HEK293T (cell line): ENCODE results near the gene SH3GL2.

Source experiments
- CTCF ChIA-PET: fragments of 350-600 bp; formaldehyde crosslinking; extraction: SDS; loops from one replicate; lab custom pipeline; 2021; ENCODE audit warnings: antibody characterized with exemption, inconsistent platforms; lab: Yijun Ruan, JAX
- POLR2A ChIA-PET: fragments of 350-600 bp; formaldehyde crosslinking; extraction: SDS; loops from one replicate; lab custom pipeline; 2020; ENCODE audit warnings: antibody characterized with exemption, inconsistent platforms; lab: Yijun Ruan, JAX
- DNase-seq: peaks from one replicate; pipeline ENCODE4 v3.0.0; 2012; ENCODE audit warnings: mixed read lengths; ENCODE audit errors: extremely low spot score
- ARNT ChIP-seq: fragments of 450-650 bp; IDR thresholded peaks from 2 replicates; pipeline ENCODE4 v1.6.1; 2017; ENCODE audit warnings: mild to moderate bottlenecking
- BHLHE40 ChIP-seq: fragments of 450-650 bp; IDR thresholded peaks from 2 replicates; pipeline ENCODE4 v1.6.1; 2016; ENCODE audit warnings: mild to moderate bottlenecking, moderate library complexity, borderline replicate concordance
- CTBP1 ChIP-seq: fragments of 450-650 bp; IDR thresholded peaks from 2 replicates; pipeline ENCODE4 v1.6.1; 2016; ENCODE audit warnings: borderline replicate concordance
- ELF4 ChIP-seq: fragments of 450-650 bp; IDR thresholded peaks from 2 replicates; pipeline ENCODE4 v1.6.1; 2017; ENCODE audit warnings: antibody characterized with exemption
- FOXA1 ChIP-seq: fragments of 450-650 bp; IDR thresholded peaks from 2 replicates; pipeline ENCODE4 v1.6.1; 2016; ENCODE audit warnings: mild to moderate bottlenecking
- FOXK2 ChIP-seq: fragments of 450-650 bp; IDR thresholded peaks from 2 replicates; pipeline ENCODE4 v1.6.1; 2016; ENCODE audit warnings: mild to moderate bottlenecking
- FOXM1 ChIP-seq: fragments of 450-650 bp; IDR thresholded peaks from 2 replicates; pipeline ENCODE4 v1.6.1; 2017; ENCODE audit warnings: mild to moderate bottlenecking, borderline replicate concordance
- HDGF ChIP-seq: fragments of 450-650 bp; IDR thresholded peaks from 2 replicates; pipeline ENCODE4 v1.6.1; 2017; ENCODE audit warnings: antibody characterized with exemption, borderline replicate concordance
- L3MBTL2 ChIP-seq: fragments of 450-650 bp; conservative IDR thresholded peaks from 2 replicates; pipeline ENCODE4 v1.6.1; 2016; ENCODE audit warnings: mild to moderate bottlenecking
- LEF1 ChIP-seq: fragments of 450-650 bp; IDR thresholded peaks from 2 replicates; pipeline ENCODE4 v1.6.1; 2017; ENCODE audit warnings: mild to moderate bottlenecking, borderline replicate concordance
- NFRKB ChIP-seq: fragments of 450-650 bp; IDR thresholded peaks from 2 replicates; pipeline ENCODE4 v1.6.1; 2016; ENCODE audit warnings: mild to moderate bottlenecking, moderate library complexity
- SP1 ChIP-seq: fragments of 450-650 bp; IDR thresholded peaks from 2 replicates; pipeline ENCODE4 v1.6.1; 2017
- SUZ12 ChIP-seq: fragments of 450-650 bp; IDR thresholded peaks from 2 replicates; pipeline ENCODE4 v1.6.1; 2016; ENCODE audit warnings: mild to moderate bottlenecking
- TARDBP ChIP-seq: fragments of 450-650 bp; IDR thresholded peaks from 2 replicates; pipeline ENCODE4 v1.6.1; 2016
- ZNF384 ChIP-seq: fragments of 450-650 bp; IDR thresholded peaks from 2 replicates; pipeline ENCODE4 v1.6.1; 2016
- TF ChIP-seq, protein P1 (sequence below): fragments of 450-650 bp; IDR thresholded peaks from 2 replicates; pipeline ENCODE4 v1.6.1; 2016

SH3GL2 gene

GRCh38 chr9:17706347-17706746 is 127.5 kb downstream of the SH3GL2 start:
- ChIA-PET POLR2A (no interaction called here), CTCF (interaction anchor here (0.6 kb wide), 1 partner anchor 131 kb away, joined by 3 read pairs; no protein-coding TSS in a partner anchor)
- TF ChIP-seq SP1: no peak
- TF ChIP-seq FOXK2: no peak
- no peak for TF ChIP-seq HDGF
- TF ChIP-seq FOXA1: no peak
- TF ChIP-seq ARNT: no peak
- TF ChIP-seq FOXM1: no peak
- TF ChIP-seq ELF4: no peak
- no peak for TF ChIP-seq SUZ12
- TF ChIP-seq, protein P1, sequence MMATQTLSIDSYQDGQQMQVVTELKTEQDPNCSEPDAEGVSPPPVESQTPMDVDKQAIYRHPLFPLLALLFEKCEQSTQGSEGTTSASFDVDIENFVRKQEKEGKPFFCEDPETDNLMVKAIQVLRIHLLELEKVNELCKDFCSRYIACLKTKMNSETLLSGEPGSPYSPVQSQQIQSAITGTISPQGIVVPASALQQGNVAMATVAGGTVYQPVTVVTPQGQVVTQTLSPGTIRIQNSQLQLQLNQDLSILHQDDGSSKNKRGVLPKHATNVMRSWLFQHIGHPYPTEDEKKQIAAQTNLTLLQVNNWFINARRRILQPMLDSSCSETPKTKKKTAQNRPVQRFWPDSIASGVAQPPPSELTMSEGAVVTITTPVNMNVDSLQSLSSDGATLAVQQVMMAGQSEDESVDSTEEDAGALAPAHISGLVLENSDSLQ: no peak
- no peak for TF ChIP-seq LEF1
- TF ChIP-seq ZNF384: no peak
- TF ChIP-seq CTBP1: no peak
- TF ChIP-seq NFRKB: no peak
- no peak for TF ChIP-seq L3MBTL2
- TF ChIP-seq BHLHE40: no peak
- no peak for TF ChIP-seq TARDBP
- no peak for DNase-seq

DNA sequence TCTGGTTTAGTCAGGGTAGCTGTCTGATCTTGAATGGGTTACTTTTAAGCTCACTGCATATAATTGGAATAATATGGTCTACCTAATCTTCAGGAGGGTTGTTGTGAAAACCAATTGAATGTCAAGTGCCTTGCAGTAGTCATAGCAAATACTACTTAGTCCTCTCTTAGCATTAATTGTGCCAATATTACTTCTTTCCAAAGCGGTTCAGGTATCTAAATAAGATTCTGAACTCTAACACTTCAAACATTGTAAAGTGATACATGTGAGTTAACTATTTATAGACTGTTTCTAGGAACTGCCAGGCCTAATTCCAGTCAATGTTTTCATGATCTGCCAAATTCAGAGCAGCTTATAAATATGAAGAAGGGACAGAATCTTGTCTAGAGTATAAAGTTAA is 140.2 kb downstream of the SH3GL2 start:
- DNase-seq: no peak
- TF ChIP-seq HDGF (no peak), NFRKB (no peak), LEF1 (no peak), SUZ12 (no peak), BHLHE40 (no peak), FOXM1 (no peak), ELF4 (no peak), TARDBP (no peak), ZNF384 (no peak), FOXK2 (no peak), FOXA1 (no peak), L3MBTL2 (no peak), ARNT (no peak), SP1 (no peak), CTBP1 (no peak)
- TF ChIP-seq, protein P1: no peak
- CTCF ChIA-PET: no interaction called here
- POLR2A ChIA-PET: no interaction called here

GRCh38 chr9:17721954-17722353 is 143.1 kb downstream of the SH3GL2 start:
- DNase-seq: no peak
- POLR2A ChIA-PET: no interaction called here
- CTCF ChIA-PET: no interaction called here

DNA sequence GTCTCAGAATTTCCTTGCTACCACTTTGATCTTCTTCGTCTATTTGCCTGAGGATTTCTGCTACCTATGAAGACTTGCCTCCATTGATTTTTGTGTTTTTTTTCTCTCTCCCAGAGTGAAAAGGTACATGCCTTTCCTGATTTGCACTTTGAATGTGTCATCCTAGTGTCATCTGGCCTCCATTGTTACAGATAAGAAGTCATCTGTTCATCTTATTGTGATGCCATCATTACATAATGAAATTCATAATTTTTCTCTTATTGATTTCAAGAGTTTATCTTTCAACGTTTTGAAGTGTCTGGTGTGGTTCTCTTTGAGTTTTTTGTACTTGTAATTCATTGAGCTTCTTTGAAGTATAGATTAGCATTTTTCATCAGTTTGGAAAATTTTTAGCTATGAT is 144.8 kb downstream of the SH3GL2 start:
- POLR2A ChIA-PET: no interaction called here
- DNase-seq: no peak
- CTCF ChIA-PET: no interaction called here
- TF ChIP-seq NFRKB (no peak), SUZ12 (no peak), FOXK2 (no peak), BHLHE40 (no peak), TARDBP (no peak), ARNT (no peak), L3MBTL2 (no peak)

More at GRCh38 chr9:17721954-17722353, 143.1 kb downstream of the SH3GL2 start:
- TF ChIP-seq ZNF384 (no peak), NFRKB (no peak), SUZ12 (no peak), ARNT (no peak), FOXA1 (no peak), CTBP1 (no peak), TARDBP (no peak), LEF1 (no peak), HDGF (no peak), FOXK2 (no peak), ELF4 (no peak), SP1 (no peak), L3MBTL2 (no peak), BHLHE40 (no peak)
- TF ChIP-seq, protein P1: no peak

GRCh38 chr9:17725399-17726010 is 146.6 kb downstream of the SH3GL2 start:
- no peak for TF ChIP-seq ARNT
- TF ChIP-seq, protein P1: no peak
- TF ChIP-seq SP1: no peak
- TF ChIP-seq TARDBP: no peak
- no peak for TF ChIP-seq SUZ12
- no peak for TF ChIP-seq LEF1
- no peak for TF ChIP-seq BHLHE40
- TF ChIP-seq HDGF: no peak
- no peak for TF ChIP-seq NFRKB
- no peak for TF ChIP-seq ELF4
- TF ChIP-seq FOXA1: no peak
- no peak for TF ChIP-seq CTBP1
- TF ChIP-seq FOXM1: no peak
- no peak for TF ChIP-seq FOXK2
- no peak for TF ChIP-seq L3MBTL2
- TF ChIP-seq ZNF384: no peak
- ChIA-PET CTCF (no interaction called here), POLR2A (no interaction called here)
- DNase-seq: no peak
